ENCODE results near the gene TIFAB. TPM values are rescaled to one million over a fixed set of nuclear protein-coding genes. Genes with fewer than 3 reads are reported as not detected.

The TIFAB gene
- total and polyA plus RNA-seq, 3 donors from 2014 or later, result 0.06 to 1.1 (median 0.16) TPM

DNA sequence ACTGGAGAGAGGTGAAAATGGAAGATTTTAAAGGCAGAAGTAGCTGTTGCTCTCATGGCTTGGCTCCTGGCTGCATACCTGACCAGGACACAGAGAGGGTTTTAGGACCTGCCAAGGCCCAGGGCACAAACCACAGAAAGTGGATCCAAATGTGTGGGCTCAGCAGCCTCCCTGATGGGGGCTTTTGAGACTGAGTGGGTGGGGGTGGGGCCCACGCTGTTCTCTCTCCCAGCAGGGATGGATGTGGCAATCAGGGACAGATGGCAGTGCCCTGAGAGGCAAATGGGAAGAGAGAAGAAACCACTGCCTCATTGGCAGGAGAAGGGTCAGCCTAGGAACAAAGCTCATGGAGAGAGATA lies 34.9 kb upstream of the TIFAB start:
- 85 to 89% methylated on average over 1 of the region's 1 CpG for WGBS, 2 donors
- intact Hi-C loops (cut with DNase I; ENCODE audit: low total_unique reads), result no loop called here
- no peak for TF ChIP-seq POLR2A (IDR thresholded peaks at IDR 0.05)
- TF ChIP-seq, protein P1, sequence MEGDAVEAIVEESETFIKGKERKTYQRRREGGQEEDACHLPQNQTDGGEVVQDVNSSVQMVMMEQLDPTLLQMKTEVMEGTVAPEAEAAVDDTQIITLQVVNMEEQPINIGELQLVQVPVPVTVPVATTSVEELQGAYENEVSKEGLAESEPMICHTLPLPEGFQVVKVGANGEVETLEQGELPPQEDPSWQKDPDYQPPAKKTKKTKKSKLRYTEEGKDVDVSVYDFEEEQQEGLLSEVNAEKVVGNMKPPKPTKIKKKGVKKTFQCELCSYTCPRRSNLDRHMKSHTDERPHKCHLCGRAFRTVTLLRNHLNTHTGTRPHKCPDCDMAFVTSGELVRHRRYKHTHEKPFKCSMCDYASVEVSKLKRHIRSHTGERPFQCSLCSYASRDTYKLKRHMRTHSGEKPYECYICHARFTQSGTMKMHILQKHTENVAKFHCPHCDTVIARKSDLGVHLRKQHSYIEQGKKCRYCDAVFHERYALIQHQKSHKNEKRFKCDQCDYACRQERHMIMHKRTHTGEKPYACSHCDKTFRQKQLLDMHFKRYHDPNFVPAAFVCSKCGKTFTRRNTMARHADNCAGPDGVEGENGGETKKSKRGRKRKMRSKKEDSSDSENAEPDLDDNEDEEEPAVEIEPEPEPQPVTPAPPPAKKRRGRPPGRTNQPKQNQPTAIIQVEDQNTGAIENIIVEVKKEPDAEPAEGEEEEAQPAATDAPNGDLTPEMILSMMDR (IDR thresholded peaks at IDR 0.05), result no peak
- Histone ChIP-seq H3K4me3 (no peak overlapping the region), H3K4me1 (peaks cover 14% of the 10 kb centered on the region), H3K36me3 (ENCODE audit: low read depth, missing control alignments) (no peaks in the 10 kb centered on the region), H3K27ac (no peak overlapping the region), H3K9me3 (no peaks in the 10 kb centered on the region), H3K27me3 (no peaks in the 10 kb centered on the region)
- no peak for DNase-seq

DNA sequence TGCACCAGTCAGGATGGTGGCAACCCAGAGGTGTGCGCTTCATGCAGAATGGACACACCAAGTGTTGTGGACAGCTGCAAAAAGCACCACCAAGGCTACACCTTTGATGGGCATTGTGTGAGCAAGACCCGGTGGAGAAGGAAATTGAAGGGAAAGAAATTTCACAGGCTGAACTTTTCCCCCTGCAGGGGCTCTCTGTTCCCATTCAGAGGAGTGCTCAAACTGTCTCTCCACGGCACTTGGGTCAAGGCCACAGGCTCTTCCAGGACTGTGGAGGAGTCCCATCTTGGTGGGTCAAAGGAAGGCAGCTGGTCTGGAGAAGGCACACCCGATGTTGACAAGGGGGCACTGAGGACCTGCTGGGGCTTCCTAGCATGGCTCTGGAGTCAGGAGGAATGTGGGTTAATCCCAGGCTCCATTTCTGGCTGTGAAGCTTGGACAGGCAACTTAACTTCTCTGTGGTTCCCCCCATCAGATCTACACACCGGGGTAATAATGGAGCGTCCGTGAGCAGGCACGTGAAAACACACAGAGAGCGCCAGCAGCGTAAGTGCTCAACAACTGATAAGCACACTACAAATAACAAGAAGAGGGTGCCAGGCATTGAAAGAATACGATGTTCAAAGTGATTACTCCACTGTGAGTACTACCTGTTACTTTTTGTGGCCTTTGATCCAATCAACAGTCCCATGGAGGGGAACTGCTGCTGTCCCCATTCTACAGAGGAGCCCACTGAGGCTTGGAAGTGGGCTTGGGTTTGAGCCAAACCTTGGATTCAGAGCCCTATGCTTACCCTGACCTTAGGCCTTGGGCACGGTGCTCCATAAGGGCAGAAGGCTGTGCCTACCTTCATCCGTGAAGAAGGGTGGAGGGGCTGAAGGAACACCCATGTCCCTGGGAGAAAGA lies 34.2 kb upstream of the TIFAB start:
- H3K36me3 ChIP-seq (ENCODE audit: low read depth, missing control alignments), result no peaks in the 10 kb centered on the region
- H3K4me1 ChIP-seq, result peaks cover 14% of the 10 kb centered on the region
- WGBS, 2 donors, result 60 to 63% methylated on average over 13 of the region's 13 CpGs
- H3K27me3 ChIP-seq, result no peaks in the 10 kb centered on the region
- no peak for DNase-seq
- TF ChIP-seq POLR2A (IDR thresholded peaks at IDR 0.05), result no peak
- TF ChIP-seq, protein P1 (IDR thresholded peaks at IDR 0.05), result no peak
- H3K27ac ChIP-seq, result no peak overlapping the region
- intact Hi-C loops (cut with DNase I; ENCODE audit: low total_unique reads), result no loop called here
- H3K4me3 ChIP-seq, result no peak overlapping the region
- H3K9me3 ChIP-seq, result no peaks in the 10 kb centered on the region

DNA sequence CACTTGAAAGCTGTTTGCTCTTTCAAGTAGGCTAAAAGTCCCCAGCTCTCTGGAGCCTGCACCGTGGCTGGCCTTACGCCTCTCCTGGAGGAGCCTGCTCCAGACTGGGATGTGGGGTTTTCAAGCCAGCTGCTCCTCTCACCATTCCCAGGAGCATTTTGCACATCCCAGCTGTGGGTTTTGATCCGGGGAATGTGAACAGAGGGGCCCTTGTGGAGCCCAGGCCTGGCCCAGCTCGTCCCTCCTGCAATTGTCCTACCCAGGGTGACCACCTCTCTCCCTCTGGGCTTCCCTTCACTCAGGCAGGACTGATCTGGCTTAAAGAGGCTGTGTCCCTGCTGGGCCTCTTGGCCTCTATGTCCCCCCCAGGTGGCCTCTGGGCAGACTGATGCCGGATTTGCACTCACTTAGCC lies 32.5 kb upstream of the TIFAB start:
- no peak overlapping the region for H3K27ac ChIP-seq
- 77 to 89% methylated on average over 3 to 5 of the region's 5 CpGs for WGBS, 2 donors
- no peak for DNase-seq
- H3K27me3 ChIP-seq, result no peaks in the 10 kb centered on the region
- H3K4me1 ChIP-seq, result peaks cover 11% of the 10 kb centered on the region
- TF ChIP-seq, protein P1 (IDR thresholded peaks at IDR 0.05), result no peak
- TF ChIP-seq POLR2A (IDR thresholded peaks at IDR 0.05), result no peak
- H3K9me3 ChIP-seq, result no peaks in the 10 kb centered on the region
- no peaks in the 10 kb centered on the region for H3K36me3 ChIP-seq (ENCODE audit: low read depth, missing control alignments)
- intact Hi-C loops (cut with DNase I; ENCODE audit: low total_unique reads), result no loop called here
- H3K4me3 ChIP-seq, result no peak overlapping the region

DNA sequence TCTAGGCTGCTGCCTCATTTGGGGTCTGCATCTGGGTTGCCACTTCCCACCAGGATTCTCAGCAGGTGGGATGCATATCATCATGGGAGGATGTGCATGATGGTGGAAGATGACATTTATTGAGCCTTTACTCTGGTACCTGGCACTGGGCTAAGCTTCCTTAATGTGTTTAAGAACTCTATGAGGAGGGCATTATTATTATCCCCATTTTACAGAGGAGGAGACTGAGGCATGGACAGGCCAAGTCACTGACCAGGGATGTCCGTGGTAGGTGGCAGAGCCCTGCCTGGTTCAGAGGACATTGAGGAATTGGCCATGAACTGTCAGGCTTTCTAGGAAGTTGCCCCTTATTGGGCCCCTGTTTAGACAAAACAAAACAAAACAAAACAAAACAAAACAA lies 31.1 kb upstream of the TIFAB start:
- intact Hi-C loops (cut with DNase I; ENCODE audit: low total_unique reads), result no loop called here
- Histone ChIP-seq H3K4me3 (no peak overlapping the region), H3K4me1 (no peaks in the 10 kb centered on the region), H3K27ac (no peak overlapping the region), H3K27me3 (no peaks in the 10 kb centered on the region), H3K36me3 (ENCODE audit: low read depth, missing control alignments) (no peaks in the 10 kb centered on the region), H3K9me3 (no peaks in the 10 kb centered on the region)
- 86 to 94% methylated on average over 1 of the region's 1 CpG for WGBS, 2 donors
- no peak for DNase-seq
- TF ChIP-seq, protein P1 (IDR thresholded peaks at IDR 0.05), result no peak
- no peak for TF ChIP-seq POLR2A (IDR thresholded peaks at IDR 0.05)
